Spleen (tissue), 13 donors: ENCODE results near the gene PAQR6. TPM values are rescaled to one million over a fixed set of nuclear protein-coding genes. Genes with fewer than 3 reads are reported as not detected.

Experiments used
- DNase-seq: peaks from one replicate; pipeline ENCODE4 v3.0.0-alpha.2; 2020
- H3K27ac ChIP-seq, 8 donors: fragments of 200-600 bp; sonication (generic) in 7 of 8; 1 replicate in 4 of 8; 2 replicates in 4 of 8; pipeline versions ENCODE4 v1.5.0 to v1.8.0; 2016 to 2021; ENCODE audit warnings: inconsistent platforms in 4 of 8, mild to moderate bottlenecking in 4 of 8, moderate library complexity in 1 of 8
- H3K27me3 ChIP-seq, 7 donors: fragments of 200-600 bp; sonication (generic) in 6 of 7; replicated peaks in 1 of 7; 1 replicate in 4 of 7; 2 replicates in 3 of 7; pipeline versions ENCODE4 v1.5.0 to v1.8.0; 2016 to 2021; ENCODE audit warnings: inconsistent platforms in 3 of 7, mild to moderate bottlenecking in 1 of 7
- H3K36me3 ChIP-seq, 6 donors: fragments of 200-600 bp; sonication (generic) in 5 of 6; 1 replicate in 4 of 6; 2 replicates in 2 of 6; pipeline versions ENCODE4 v1.5.0 to v1.8.0; 2016 to 2021; ENCODE audit warnings: inconsistent platforms in 2 of 6
- H3K4me1 ChIP-seq, 6 donors: fragments of 200-600 bp; sonication (generic) in 5 of 6; 1 replicate in 3 of 6; 2 replicates in 3 of 6; pipeline versions ENCODE4 v1.5.0 to v1.8.0; 2016 to 2021; ENCODE audit warnings: inconsistent platforms in 3 of 6
- H3K4me3 ChIP-seq, 8 donors: fragments of 200-600 bp; sonication (generic) in 7 of 8; 1 replicate in 4 of 8; 2 replicates in 4 of 8; pipeline versions ENCODE4 v1.5.0 to v1.8.0; 2016 to 2021; ENCODE audit warnings: inconsistent platforms in 4 of 8, mild to moderate bottlenecking in 4 of 8, moderate library complexity in 2 of 8
- H3K9me3 ChIP-seq, 8 donors: fragments of 200-600 bp; sonication (generic) in 7 of 8; 1 replicate in 4 of 8; 2 replicates in 4 of 8; pipeline versions ENCODE4 v1.5.0 to v1.8.0; 2016 to 2021; ENCODE audit warnings: inconsistent platforms in 4 of 8
- POLR2A ChIP-seq, 3 donors: fragments of 450-650 bp; IDR thresholded peaks; one replicate each; pipeline ENCODE4 v1.5.1; 2017; ENCODE audit warnings: antibody characterized with exemption in 3 of 3, mild to moderate bottlenecking in 1 of 3
- POLR2AphosphoS5 ChIP-seq, 3 donors: sonication (generic); formaldehyde crosslinking; IDR thresholded peaks; one replicate each; pipeline ENCODE4 v1.5.1; 2017; ENCODE audit warnings: antibody characterized with exemption in 3 of 3
- WGBS, 5 donors: extraction: QIAGEN DNeasy Blood & Tissue Kit in 3 of 5; methylation state at CpG; one replicate each; pipeline versions ENCODE4 v1.1.5 to v1.1.7; 2013 to 2018; 5-methylcytosine and 5-hydroxymethylcytosine counted together
- intact Hi-C: fragments of 100-400 bp; cut with DNase I; formaldehyde crosslinking; loops from one replicate; pipeline ENCODE4 v1.15.0; 2023; ENCODE audit warnings: low total_unique reads
- long read RNA-seq, 2 donors: transcript quantifications; one replicate each; lab custom pipeline, GENCODE V29; 2026
- polyA plus RNA-seq, 3 donors: library from polyadenylated mRNA; stranded (reverse); fragments of 200-250 nt; gene quantifications; one replicate each; pipeline ENCODE4 v1.2.1, GENCODE V29; 2013
- total RNA-seq, 7 donors: library from RNA; depleted of rRNA in 3 of 7; stranded (reverse); fragments of >200 nt in 3 of 7; fragmentation: NEBNext Ultra II Directional in 4 of 7; extraction: Animal tissue kit (Norgen Biotek cat#: 25700) in 4 of 7; gene quantifications; one replicate each; pipeline versions ENCODE4 v1.1.0 to v1.2.1, GENCODE V29; 2016 to 2021
- TF ChIP-seq, protein P1 (sequence below), 11 experiments: fragments of 200-600 bp in 7 of 11; fragments of 450-650 bp in 4 of 11; sonication (generic) in 4 of 11; IDR thresholded peaks in 8 of 11; conservative IDR thresholded peaks in 3 of 11; 1 replicate in 7 of 11; 2 replicates in 4 of 11; pipeline versions ENCODE4 v1.4.0 to v1.8.0; 2016 to 2021; ENCODE audit warnings: antibody characterized with exemption in 11 of 11, inconsistent platforms in 4 of 11, mild to moderate bottlenecking in 1 of 11
- donor health status: healthy with polysubstance abuse.
- donor health status: DM: no; HTN: no; CAD: no; lungs with moderate emphysema.
- donor health status: DM: no; HTN: no; CAD: no.
- donor health status: Bipolar disorder and iron deficiency.
- donor health status: healthy.
- donor health status: DM: no; HTN: no; CAD: no.
- donor health status: DM: yes; HTN: yes; CAD: no.

The PAQR6 gene, protein sequence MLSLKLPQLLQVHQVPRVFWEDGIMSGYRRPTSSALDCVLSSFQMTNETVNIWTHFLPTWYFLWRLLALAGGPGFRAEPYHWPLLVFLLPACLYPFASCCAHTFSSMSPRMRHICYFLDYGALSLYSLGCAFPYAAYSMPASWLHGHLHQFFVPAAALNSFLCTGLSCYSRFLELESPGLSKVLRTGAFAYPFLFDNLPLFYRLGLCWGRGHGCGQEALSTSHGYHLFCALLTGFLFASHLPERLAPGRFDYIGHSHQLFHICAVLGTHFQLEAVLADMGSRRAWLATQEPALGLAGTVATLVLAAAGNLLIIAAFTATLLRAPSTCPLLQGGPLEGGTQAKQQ
- total RNA-seq (1 to 10 TPM in 6 of 7 donors, under 1 TPM in 1; 0.94 to 4.0 (median 1.8) TPM), polyA plus RNA-seq (1 to 10 TPM in 2 of 3 donors, under 1 TPM in 1; 0.80 to 2.3 (median 2.2) TPM)
- long read RNA-seq, donor 1 = 0 reads
- long read RNA-seq, donor 2 = 0 reads

DNA sequence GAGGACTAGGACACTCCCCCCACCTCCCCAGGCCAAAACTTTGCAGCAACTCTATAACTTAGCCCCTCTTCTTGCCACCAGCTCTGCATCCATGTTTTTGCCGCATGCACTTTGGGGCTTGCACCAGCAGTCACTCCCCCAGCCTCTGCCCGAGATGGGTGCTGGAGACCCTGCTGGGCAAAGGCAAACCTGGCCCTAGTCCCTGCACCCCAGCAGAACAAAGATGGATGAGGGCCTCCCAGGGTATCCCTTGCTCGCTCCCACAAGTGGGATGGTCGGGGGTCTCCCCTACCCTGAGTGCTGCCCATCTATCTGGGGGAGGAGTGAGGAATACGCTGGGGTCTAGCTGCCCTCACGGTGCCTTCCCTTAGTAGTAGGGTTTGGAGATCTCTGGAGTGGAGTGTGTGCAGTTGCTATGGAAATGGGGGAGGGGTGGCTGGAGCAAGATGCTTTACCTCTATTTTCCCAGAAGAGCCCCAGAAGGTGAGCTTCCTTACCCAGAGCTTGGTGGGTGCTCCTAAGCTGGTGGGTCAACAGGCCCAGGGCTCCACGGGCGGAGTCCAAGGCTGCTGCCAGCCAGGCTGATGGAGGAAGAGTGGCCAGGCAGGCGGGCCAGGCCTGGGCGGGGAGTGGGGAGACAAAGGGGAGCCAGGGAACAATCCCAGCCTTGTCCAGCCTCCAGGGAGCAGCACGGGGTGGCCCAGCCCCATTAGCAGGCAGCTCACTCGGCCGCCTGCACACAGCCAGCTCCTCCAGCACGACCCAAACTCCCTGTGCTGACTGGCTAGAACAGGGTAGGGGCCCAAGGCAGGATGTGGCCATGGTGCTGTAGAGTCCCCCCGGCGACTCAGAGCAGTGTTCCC is at the start of gene PAQR6:
Gene PAQR6 (minus strand): TSS at position 597 of the 863 bp plus-strand sequence. CDS start 1,325 bp downstream, outside the sequence.
- Histone ChIP-seq H3K36me3 (peaks cover 0 to 44% (median 38%) of the 10 kb centered on the region in 6 donors), H3K9me3 (no peaks in the 10 kb centered on the region), H3K27me3 (peaks cover 0 to 30% (median 12%) of the 10 kb centered on the region in 7 donors), H3K27ac (no peak within 1 kb of the TSS), H3K4me1 (peaks cover 11 to 51% (median 21%) of the 10 kb centered on the region in 6 donors), H3K4me3 (no peak within 1 kb of the TSS)
- no peak for DNase-seq
- WGBS, 5 donors = 77 to 85% (median 83%) methylated on average over 7 to 16 of the region's 16 CpGs
- intact Hi-C loops = no loop called here
- no peak for TF ChIP-seq POLR2A (IDR thresholded peaks at IDR 0.05)
- peak in 2 of 3 donors; percentile 28 to 68 for TF ChIP-seq POLR2AphosphoS5 (IDR thresholded peaks at IDR 0.05)

DNA sequence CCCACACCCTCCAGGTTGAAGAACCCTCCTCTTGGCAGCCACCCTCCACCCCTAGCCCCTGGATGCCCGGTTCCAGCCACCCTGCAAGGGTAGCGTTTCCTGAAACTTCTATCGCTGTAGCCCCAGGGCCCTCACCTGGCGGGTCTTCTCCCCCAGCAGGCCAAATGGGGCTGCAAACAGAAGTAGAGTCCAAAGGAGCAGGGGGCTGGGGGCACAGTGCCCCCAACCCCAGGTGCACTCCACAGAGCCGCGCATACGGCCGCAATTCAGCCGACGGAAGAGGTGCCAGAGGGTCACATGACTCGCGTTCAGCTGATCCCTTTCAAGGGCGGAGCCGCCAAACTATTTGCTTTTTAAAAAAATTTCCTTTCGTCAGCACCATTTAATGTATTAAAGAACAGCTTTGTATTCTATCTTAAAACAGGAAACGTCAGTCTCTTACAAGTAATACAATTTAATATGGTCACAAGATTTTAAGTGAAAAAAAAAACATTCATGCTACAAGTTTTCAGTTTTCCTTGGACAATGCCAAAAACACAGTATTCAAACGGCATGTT is 47.6 kb upstream of the PAQR6 start, which contains the start of gene GLMP:
Gene GLMP (minus strand): TSS at position 289 of the 557 bp plus-strand sequence. CDS start 34 bp downstream, at position 255.
- Histone ChIP-seq H3K27ac (peak within 1 kb of the TSS; percentile 31 to 83 (median 62)), H3K4me1 (peaks cover 10 to 56% (median 34%) of the 10 kb centered on the region in 6 donors), H3K9me3 (no peaks in the 10 kb centered on the region), H3K27me3 (no peaks in the 10 kb centered on the region), H3K4me3 (peak within 1 kb of the TSS; percentile 50 to 93 (median 73)), H3K36me3 (peaks cover 0 to 32% (median 5%) of the 10 kb centered on the region in 6 donors)
- 0 to 3% (median 1%) methylated on average over 15 to 17 of the region's 17 CpGs for WGBS, 5 donors
- intact Hi-C loops = no loop called here
- peak; percentile 90 for DNase-seq
- TF ChIP-seq, protein P1, sequence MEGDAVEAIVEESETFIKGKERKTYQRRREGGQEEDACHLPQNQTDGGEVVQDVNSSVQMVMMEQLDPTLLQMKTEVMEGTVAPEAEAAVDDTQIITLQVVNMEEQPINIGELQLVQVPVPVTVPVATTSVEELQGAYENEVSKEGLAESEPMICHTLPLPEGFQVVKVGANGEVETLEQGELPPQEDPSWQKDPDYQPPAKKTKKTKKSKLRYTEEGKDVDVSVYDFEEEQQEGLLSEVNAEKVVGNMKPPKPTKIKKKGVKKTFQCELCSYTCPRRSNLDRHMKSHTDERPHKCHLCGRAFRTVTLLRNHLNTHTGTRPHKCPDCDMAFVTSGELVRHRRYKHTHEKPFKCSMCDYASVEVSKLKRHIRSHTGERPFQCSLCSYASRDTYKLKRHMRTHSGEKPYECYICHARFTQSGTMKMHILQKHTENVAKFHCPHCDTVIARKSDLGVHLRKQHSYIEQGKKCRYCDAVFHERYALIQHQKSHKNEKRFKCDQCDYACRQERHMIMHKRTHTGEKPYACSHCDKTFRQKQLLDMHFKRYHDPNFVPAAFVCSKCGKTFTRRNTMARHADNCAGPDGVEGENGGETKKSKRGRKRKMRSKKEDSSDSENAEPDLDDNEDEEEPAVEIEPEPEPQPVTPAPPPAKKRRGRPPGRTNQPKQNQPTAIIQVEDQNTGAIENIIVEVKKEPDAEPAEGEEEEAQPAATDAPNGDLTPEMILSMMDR (IDR thresholded peaks at IDR 0.05 in 8 of 11, conservative IDR thresholded peaks at IDR 0.05 in 3 of 11) = no peak
- peak; percentile 72 to 78 (median 75) for TF ChIP-seq POLR2AphosphoS5 (IDR thresholded peaks at IDR 0.05)

DNA sequence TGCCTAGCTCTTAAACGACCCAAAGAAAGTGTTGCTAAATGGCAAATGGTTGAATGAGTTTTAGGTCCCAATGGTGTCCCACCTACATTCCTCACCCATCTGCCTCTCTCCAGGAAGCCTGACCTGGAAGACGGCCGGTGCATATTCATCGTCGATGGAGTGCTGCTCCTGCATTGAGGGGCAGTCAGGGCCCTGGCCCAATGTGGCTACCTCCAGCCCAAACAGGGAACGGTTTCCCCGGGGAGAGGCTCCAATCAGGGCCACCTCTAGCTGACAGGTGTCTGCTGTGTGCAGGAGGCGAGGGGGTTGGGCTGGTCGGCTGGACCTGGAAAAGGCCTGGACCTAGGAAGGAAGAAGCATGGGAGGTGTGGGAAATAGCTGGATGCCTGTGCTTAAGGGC is 46.0 kb upstream of the PAQR6 start:
- intact Hi-C loops = no loop called here
- DNase-seq = no peak
- 76 to 91% (median 91%) methylated on average over 8 to 9 of the region's 9 CpGs for WGBS, 5 donors
- Histone ChIP-seq H3K36me3 (peaks cover 0 to 48% (median 10%) of the 10 kb centered on the region in 6 donors), H3K27ac (no peak overlapping the region), H3K9me3 (no peaks in the 10 kb centered on the region), H3K4me3 (no peak overlapping the region), H3K4me1 (peaks cover 10 to 58% (median 35%) of the 10 kb centered on the region in 6 donors), H3K27me3 (no peaks in the 10 kb centered on the region)
- TF ChIP-seq, protein P1 (IDR thresholded peaks at IDR 0.05 in 8 of 11, conservative IDR thresholded peaks at IDR 0.05 in 3 of 11) = no peak
- TF ChIP-seq POLR2AphosphoS5 (IDR thresholded peaks at IDR 0.05) = no peak
- no peak for TF ChIP-seq POLR2A (IDR thresholded peaks at IDR 0.05)

DNA sequence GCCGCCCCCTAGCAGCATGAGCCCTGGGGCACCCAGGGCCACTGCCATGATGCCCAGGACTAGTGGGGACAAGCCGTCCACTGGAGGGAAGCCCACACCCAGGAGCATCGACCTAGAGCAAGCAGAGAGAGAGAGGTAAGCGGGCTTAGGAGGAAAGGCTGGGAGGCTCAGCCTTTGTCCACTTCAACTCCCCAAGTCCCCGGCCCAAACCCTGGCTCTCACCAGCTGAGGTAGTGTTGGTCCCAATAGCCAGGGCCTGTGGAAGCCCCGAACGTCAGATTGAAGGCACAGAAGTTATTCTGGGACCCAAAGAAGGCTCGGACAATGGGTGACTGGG is 45.2 kb upstream of the PAQR6 start:
- DNase-seq = no peak
- Histone ChIP-seq H3K9me3 (no peaks in the 10 kb centered on the region), H3K27me3 (no peaks in the 10 kb centered on the region), H3K4me3 (no peak overlapping the region), H3K27ac (no peak overlapping the region), H3K36me3 (peaks cover 0 to 57% (median 14%) of the 10 kb centered on the region in 6 donors), H3K4me1 (peaks cover 10 to 58% (median 35%) of the 10 kb centered on the region in 6 donors)
- WGBS, 5 donors = 83 to 95% (median 91%) methylated on average over 5 to 8 of the region's 8 CpGs
- TF ChIP-seq POLR2AphosphoS5 (IDR thresholded peaks at IDR 0.05) (no peak), POLR2A (IDR thresholded peaks at IDR 0.05) (no peak)
- TF ChIP-seq, protein P1 (IDR thresholded peaks at IDR 0.05 in 8 of 11, conservative IDR thresholded peaks at IDR 0.05 in 3 of 11) = no peak
- intact Hi-C loops = no loop called here
